Keratinocyte (primary cell): Measurements from ENCODE around the gene BAHCC1. TPM values are rescaled to one million over a fixed set of nuclear protein-coding genes. Genes with fewer than 3 reads are reported as not detected.

ENCODE experiments used
- DNase-seq: peaks from one replicate; pipeline ENCODE4 v3.0.0-alpha.2; 2011; ENCODE audit warnings: low read depth, missing footprints, low spot score
- FAIRE-seq: peaks from 2 replicates; lab custom pipeline; 2011; peaks lifted over from hg19 to GRCh38; lab: Jason Lieb, UNC
- H2AFZ ChIP-seq: 2 replicates; pipeline ENCODE4 v1.6.0; 2012; ENCODE audit warnings: low read length, control low read depth, inconsistent platforms; ENCODE audit not compliant: control insufficient read depth
- H3K27ac ChIP-seq: 2 replicates; pipeline ENCODE4 v1.5.1; 2011; ENCODE audit warnings: low read length; ENCODE audit not compliant: control insufficient read depth, insufficient read depth
- H3K27me3 ChIP-seq: 3 replicates; pipeline ENCODE4 v1.6.0; 2011; ENCODE audit warnings: low read length; ENCODE audit not compliant: control insufficient read depth, insufficient read depth; ENCODE audit errors: extremely low read depth
- H3K36me3 ChIP-seq, 2 experiments: 2 replicates in 1 of 2; 3 replicates in 1 of 2; pipeline ENCODE4 v1.5.1; 2011; ENCODE audit warnings: low read length in 2 of 2, mild to moderate bottlenecking in 1 of 2; ENCODE audit not compliant: control insufficient read depth in 2 of 2, insufficient read depth in 2 of 2; ENCODE audit errors: extremely low read depth in 1 of 2
- H3K4me1 ChIP-seq: 3 replicates; pipeline ENCODE4 v1.5.1; 2011; ENCODE audit warnings: low read length; ENCODE audit not compliant: control insufficient read depth, insufficient read depth; ENCODE audit errors: extremely low read depth
- H3K4me2 ChIP-seq: 3 replicates; pipeline ENCODE4 v1.6.0; 2011; ENCODE audit warnings: low read depth, low read length; ENCODE audit not compliant: control insufficient read depth, insufficient read depth; ENCODE audit errors: extremely low read depth
- H3K4me3 ChIP-seq, 3 experiments: fragments of 200-600 bp in 1 of 3; sonication (generic) in 1 of 3; 2 replicates in 2 of 3; 3 replicates in 1 of 3; pipeline ENCODE4 v1.5.1; 2011 to 2016; ENCODE audit warnings: low read length in 3 of 3, mild to moderate bottlenecking in 3 of 3, control low read depth in 2 of 3, inconsistent platforms in 1 of 3, low read depth in 1 of 3, mixed read lengths in 1 of 3, mixed run types in 1 of 3, moderate library complexity in 1 of 3; ENCODE audit not compliant: control insufficient read depth in 2 of 3, insufficient read depth in 2 of 3; ENCODE audit errors: extremely low read depth in 1 of 3
- H3K79me2 ChIP-seq: 2 replicates; pipeline ENCODE4 v1.6.0; 2012; ENCODE audit warnings: low read length; ENCODE audit not compliant: control insufficient read depth, insufficient read depth
- H3K9ac ChIP-seq: 3 replicates; pipeline ENCODE4 v1.6.0; 2011; ENCODE audit warnings: low read length; ENCODE audit not compliant: control insufficient read depth, insufficient read depth; ENCODE audit errors: extremely low read depth
- H3K9me1 ChIP-seq: 3 replicates; pipeline ENCODE4 v1.6.0; 2011; ENCODE audit warnings: low read length; ENCODE audit not compliant: control insufficient read depth, insufficient read depth; ENCODE audit errors: extremely low read depth
- H3K9me3 ChIP-seq: 2 replicates; pipeline ENCODE4 v1.5.1; 2012; ENCODE audit warnings: low read depth, low read length; ENCODE audit not compliant: control insufficient read depth
- H4K20me1 ChIP-seq: 3 replicates; pipeline ENCODE4 v1.6.0; 2011; ENCODE audit warnings: low read length; ENCODE audit not compliant: control insufficient read depth, insufficient read depth; ENCODE audit errors: extremely low read depth
- EZH2 ChIP-seq: IDR thresholded peaks from one replicate; pipeline ENCODE4 v1.6.1; 2012; ENCODE audit warnings: inconsistent platforms, mild to moderate bottlenecking, low read length, moderate library complexity
- dilution Hi-C: fragments of 300-500 bp; cut with MboI; formaldehyde crosslinking; loops from one replicate; pipeline ENCODE4 v1.7.0; 2020; ENCODE audit warnings: low sequenced_read_pairs; ENCODE audit not compliant: extremely low pct_ligation_motif_present
- polyA plus RNA-seq, 5 experiments: library from polyadenylated mRNA; depleted of rRNA in 3 of 5; stranded (reverse) in 3 of 5; stranded (forward) in 1 of 5; unstranded in 1 of 5; fragments of >200 nt; gene quantifications; 1 replicate in 1 of 5; 2 replicates in 3 of 5; 3 replicates in 1 of 5; pipeline versions ENCODE4 v1.2.1 to v1.2.3, GENCODE V29; 2011 to 2012; ENCODE audit warnings: missing spikeins in 2 of 5, low read depth in 1 of 5, low replicate concordance in 1 of 5
- TF ChIP-seq, protein P1 (sequence below), 3 experiments: IDR thresholded peaks in 1 of 3; conservative IDR thresholded peaks in 1 of 3; optimal IDR thresholded peaks in 1 of 3; 2 replicates in 2 of 3; 3 replicates in 1 of 3; pipeline versions ENCODE3 to v1.5.1; 2011; ENCODE audit warnings: low read length in 3 of 3, mild to moderate bottlenecking in 3 of 3, moderate library complexity in 2 of 3, control low read depth in 1 of 3, inconsistent platforms in 1 of 3; ENCODE audit not compliant: insufficient read depth in 2 of 3; ENCODE audit errors: extremely low read depth in 1 of 3

BAHCC1 gene
- polyA plus RNA-seq, 1 donor (not counting 4 experiments of a cell fraction or from before 2014, with no cell fraction given): 0.52 TPM

DNA sequence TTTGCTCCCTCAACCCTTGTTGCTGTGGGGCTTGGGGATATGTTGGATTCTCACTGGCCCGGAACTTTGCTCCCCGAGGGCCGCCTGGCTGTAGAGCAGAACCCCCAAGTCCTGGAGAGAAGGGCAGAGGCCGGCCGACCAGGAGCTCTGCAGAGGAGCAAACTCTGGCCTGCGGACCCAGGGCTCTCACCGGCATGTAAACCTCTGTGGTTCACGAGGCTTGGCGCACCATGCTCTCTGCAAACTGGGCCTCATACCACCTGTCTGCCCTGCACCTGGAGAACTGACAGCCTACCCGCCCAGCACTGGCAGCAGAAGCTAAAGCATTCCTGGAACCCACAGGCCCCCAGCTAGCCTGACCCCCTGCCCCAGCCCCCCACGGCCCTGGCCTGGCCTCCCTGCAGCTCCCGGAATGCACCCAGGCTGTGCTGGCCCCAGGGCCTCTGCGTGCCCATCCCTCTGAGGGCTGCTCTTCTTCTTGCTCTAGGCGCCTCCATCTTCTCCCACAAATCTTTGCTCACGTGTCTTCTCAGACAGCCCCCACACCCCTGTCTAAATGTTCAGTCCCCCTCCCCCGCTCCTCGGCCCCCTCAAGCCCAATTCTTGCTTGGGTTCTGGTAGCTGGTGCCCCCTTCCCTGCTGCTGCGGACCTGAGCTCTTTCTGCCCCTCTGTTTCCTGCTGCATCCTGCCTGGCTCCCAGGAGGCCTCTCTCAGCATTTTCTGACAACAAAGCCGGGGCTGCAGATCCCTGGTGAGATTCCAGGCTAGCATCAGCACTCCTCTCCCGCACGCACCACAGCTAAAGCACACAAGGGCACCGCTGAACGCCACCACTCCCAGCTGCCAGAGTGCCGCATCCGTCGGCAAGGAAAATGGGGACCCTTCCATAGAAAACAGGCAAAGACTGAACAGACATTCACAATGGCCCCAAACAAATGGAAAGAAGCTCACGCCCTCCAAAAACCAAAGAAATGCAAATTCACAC, 94.0 kb downstream of the BAHCC1 start:
- no peak overlapping the region for H3K4me2 ChIP-seq
- dilution Hi-C loops: no loop called here
- H3K9ac ChIP-seq: no peak overlapping the region
- no peak overlapping the region for H2AFZ ChIP-seq
- FAIRE-seq: no peak
- peaks cover 4% of the 10 kb centered on the region for H3K4me1 ChIP-seq
- H3K9me3 ChIP-seq: no peaks in the 10 kb centered on the region
- no peak for DNase-seq
- H4K20me1 ChIP-seq: no peaks in the 10 kb centered on the region
- H3K79me2 ChIP-seq: no peaks in the 10 kb centered on the region
- TF ChIP-seq EZH2: no peak
- TF ChIP-seq, protein P1, sequence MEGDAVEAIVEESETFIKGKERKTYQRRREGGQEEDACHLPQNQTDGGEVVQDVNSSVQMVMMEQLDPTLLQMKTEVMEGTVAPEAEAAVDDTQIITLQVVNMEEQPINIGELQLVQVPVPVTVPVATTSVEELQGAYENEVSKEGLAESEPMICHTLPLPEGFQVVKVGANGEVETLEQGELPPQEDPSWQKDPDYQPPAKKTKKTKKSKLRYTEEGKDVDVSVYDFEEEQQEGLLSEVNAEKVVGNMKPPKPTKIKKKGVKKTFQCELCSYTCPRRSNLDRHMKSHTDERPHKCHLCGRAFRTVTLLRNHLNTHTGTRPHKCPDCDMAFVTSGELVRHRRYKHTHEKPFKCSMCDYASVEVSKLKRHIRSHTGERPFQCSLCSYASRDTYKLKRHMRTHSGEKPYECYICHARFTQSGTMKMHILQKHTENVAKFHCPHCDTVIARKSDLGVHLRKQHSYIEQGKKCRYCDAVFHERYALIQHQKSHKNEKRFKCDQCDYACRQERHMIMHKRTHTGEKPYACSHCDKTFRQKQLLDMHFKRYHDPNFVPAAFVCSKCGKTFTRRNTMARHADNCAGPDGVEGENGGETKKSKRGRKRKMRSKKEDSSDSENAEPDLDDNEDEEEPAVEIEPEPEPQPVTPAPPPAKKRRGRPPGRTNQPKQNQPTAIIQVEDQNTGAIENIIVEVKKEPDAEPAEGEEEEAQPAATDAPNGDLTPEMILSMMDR (optimal IDR thresholded peaks at IDR 0.05 in 1 of 3, IDR thresholded peaks at IDR 0.05 in 1 of 3, conservative IDR thresholded peaks at IDR 0.05 in 1 of 3; ENCODE audit: extremely low read depth in 1 of 3, insufficient read depth in 2 of 3, low read length in 3 of 3): no peak
- H3K27ac ChIP-seq: no peak overlapping the region
- no peaks in the 10 kb centered on the region for H3K36me3 ChIP-seq
- no peaks in the 10 kb centered on the region for H3K9me1 ChIP-seq
- peaks cover 22% of the 10 kb centered on the region for H3K27me3 ChIP-seq
- H3K4me3 ChIP-seq: no peak overlapping the region

DNA sequence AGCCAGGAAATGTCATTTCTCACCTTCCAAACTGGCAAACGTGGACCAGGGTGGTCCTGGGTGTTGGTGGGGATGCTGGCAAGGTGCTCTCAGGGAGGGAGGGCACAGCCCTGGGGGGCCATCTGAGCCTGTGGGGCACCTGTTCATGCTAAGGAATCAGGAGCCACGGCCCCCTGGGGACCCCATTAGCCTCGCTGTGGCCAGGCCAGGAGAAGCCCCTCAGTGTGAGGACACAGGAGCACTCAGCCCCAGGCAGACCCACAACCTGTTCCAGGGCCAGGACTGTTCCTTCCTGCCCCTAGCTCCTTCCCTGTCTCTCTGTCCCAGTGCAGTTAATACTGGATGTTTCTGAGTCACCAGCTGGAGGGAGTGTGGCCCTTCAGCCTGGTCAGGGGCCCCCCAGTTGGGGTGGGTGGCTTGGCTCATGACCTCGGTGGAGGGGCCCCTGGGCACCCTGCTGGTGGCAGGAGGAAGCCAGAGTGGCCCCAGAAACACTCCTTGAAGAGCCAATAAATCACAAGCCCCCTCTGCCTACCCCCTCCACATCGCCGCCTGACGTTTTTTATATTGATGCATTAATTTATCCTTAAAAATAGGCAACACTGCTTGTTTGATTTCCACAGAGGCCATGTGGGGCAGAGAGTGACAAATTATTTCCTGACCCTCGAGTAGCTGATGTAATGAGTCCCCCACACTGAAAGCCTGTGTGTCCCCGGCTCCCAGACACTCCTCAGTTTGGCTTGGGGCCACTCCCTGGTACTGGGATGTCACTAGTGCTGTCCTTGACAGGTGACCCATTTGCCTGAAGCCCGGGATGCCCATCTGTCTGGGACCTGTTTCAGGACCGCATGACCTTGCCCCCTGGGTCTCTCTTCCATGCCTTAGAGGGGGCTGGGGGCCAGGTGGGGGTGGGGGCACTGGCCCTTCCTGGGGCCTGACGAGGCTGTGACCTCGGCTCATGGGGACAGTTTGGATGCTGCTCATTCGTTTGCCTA, 95.0 kb downstream of the BAHCC1 start:
- no peak for FAIRE-seq
- Histone ChIP-seq H3K9me1 (no peaks in the 10 kb centered on the region), H3K4me3 (no peak overlapping the region), H3K9me3 (no peaks in the 10 kb centered on the region), H3K9ac (no peak overlapping the region), H3K4me2 (no peak overlapping the region), H3K79me2 (no peaks in the 10 kb centered on the region), H4K20me1 (no peaks in the 10 kb centered on the region), H2AFZ (no peak overlapping the region), H3K36me3 (no peaks in the 10 kb centered on the region), H3K27ac (no peak overlapping the region), H3K27me3 (peaks cover 28% of the 10 kb centered on the region), H3K4me1 (no peaks in the 10 kb centered on the region)
- TF ChIP-seq, protein P1 (optimal IDR thresholded peaks at IDR 0.05 in 1 of 3, IDR thresholded peaks at IDR 0.05 in 1 of 3, conservative IDR thresholded peaks at IDR 0.05 in 1 of 3; ENCODE audit: extremely low read depth in 1 of 3, insufficient read depth in 2 of 3, low read length in 3 of 3): no peak
- TF ChIP-seq EZH2: no peak
- DNase-seq: no peak
- dilution Hi-C loops: no loop called here
